GM23338 (cell line): ENCODE results near the gene NUP160. TPM values are rescaled to one million over a fixed set of nuclear protein-coding genes. Genes with fewer than 3 reads are reported as not detected.
A peak's percentile ranks its signal among the peaks of the same experiment; 100 is the strongest.

Source experiments
- ATAC-seq: fragments of 200-7000 bp; cut with Tn5 transposase; 3 replicates; pipeline ENCODE4 v1.9.1; 2020
- DNase-seq: peaks from one replicate; pipeline ENCODE4 v3.0.0-alpha.2; 2015; ENCODE audit warnings: low spot score
- H2AFZ ChIP-seq: fragments of 200-600 bp; sonication (generic); 2 replicates; pipeline ENCODE4 v1.8.0; 2016; ENCODE audit warnings: antibody characterized with exemption, mild to moderate bottlenecking, moderate library complexity
- H3F3A ChIP-seq: fragments of 200-600 bp; sonication (generic); replicated peaks from 2 replicates; pipeline ENCODE4 v1.8.0; 2017; ENCODE audit warnings: antibody characterized with exemption, mixed run types, low read depth
- H3K27ac ChIP-seq: fragments of 200-600 bp; sonication (generic); 2 replicates; pipeline ENCODE4 v1.6.1; 2016; ENCODE audit warnings: low read depth
- H3K27me3 ChIP-seq: fragments of 200-600 bp; sonication (generic); 2 replicates; pipeline ENCODE4 v1.8.0; 2016; ENCODE audit warnings: mild to moderate bottlenecking, mixed run types, moderate library complexity; ENCODE audit not compliant: insufficient read depth
- H3K36me3 ChIP-seq: fragments of 200-600 bp; sonication (generic); 2 replicates; pipeline ENCODE4 v1.8.0; 2016; ENCODE audit warnings: mild to moderate bottlenecking; ENCODE audit not compliant: insufficient read depth
- H3K4me1 ChIP-seq: fragments of 200-600 bp; sonication (generic); 2 replicates; pipeline ENCODE4 v1.8.0; 2016; ENCODE audit warnings: mild to moderate bottlenecking, moderate library complexity; ENCODE audit not compliant: insufficient read depth
- H3K4me2 ChIP-seq: fragments of 200-600 bp; sonication (generic); 2 replicates; pipeline ENCODE4 v1.7.1; 2017; ENCODE audit warnings: mixed run types
- H3K4me3 ChIP-seq: fragments of 200-600 bp; sonication (generic); 2 replicates; pipeline ENCODE4 v1.6.1; 2016; ENCODE audit warnings: mixed run types
- H3K79me2 ChIP-seq: fragments of 200-600 bp; sonication (generic); replicated peaks from 2 replicates; pipeline ENCODE4 v1.8.0; 2017; ENCODE audit warnings: mild to moderate bottlenecking; ENCODE audit not compliant: insufficient read depth
- H3K9me2 ChIP-seq: fragments of 200-600 bp; sonication (generic); 2 replicates; pipeline ENCODE4 v1.8.0; 2017; ENCODE audit not compliant: insufficient read depth
- H4K20me1 ChIP-seq: fragments of 200-600 bp; sonication (generic); replicated peaks from 2 replicates; pipeline ENCODE4 v1.8.0; 2017; ENCODE audit warnings: mild to moderate bottlenecking; ENCODE audit not compliant: insufficient read depth
- H3K27ac Mint-ChIP-seq: 2 replicates; pipeline ENCODE4 v1.8.0; 2020; ENCODE audit warnings: inconsistent platforms, mild to moderate bottlenecking, moderate library complexity, mixed read lengths
- H3K27me3 Mint-ChIP-seq: 3 replicates; pipeline ENCODE4 v1.8.0; 2022; ENCODE audit warnings: low read depth, mild to moderate bottlenecking, moderate library complexity, mixed read lengths, inconsistent platforms; ENCODE audit not compliant: insufficient read depth, poor library complexity
- H3K36me3 Mint-ChIP-seq: 3 replicates; pipeline ENCODE4 v1.8.0; 2021; ENCODE audit warnings: low read depth, mild to moderate bottlenecking, inconsistent platforms, moderate library complexity, mixed read lengths
- H3K4me1 Mint-ChIP-seq: 3 replicates; pipeline ENCODE4 v1.8.0; 2020; ENCODE audit warnings: mild to moderate bottlenecking, inconsistent platforms, mixed read lengths
- H3K4me3 Mint-ChIP-seq: 3 replicates; pipeline ENCODE4 v1.8.0; 2021; ENCODE audit warnings: moderate library complexity, mild to moderate bottlenecking, inconsistent platforms, mixed read lengths
- H3K9me3 Mint-ChIP-seq: 3 replicates; pipeline ENCODE4 v1.8.0; 2020; ENCODE audit warnings: moderate library complexity, mild to moderate bottlenecking, inconsistent platforms, mixed read lengths
- CREB1 ChIP-seq: fragments of 250-450 bp; sonication (Bioruptor Pico); IDR thresholded peaks from 2 replicates; pipeline ENCODE4 v1.5.0; 2020; ENCODE audit warnings: low read depth, mild to moderate bottlenecking, moderate library complexity
- EZH2 ChIP-seq: fragments of 200-600 bp; sonication (generic); IDR thresholded peaks from one replicate; pipeline ENCODE4 v1.8.0; 2017; ENCODE audit warnings: antibody characterized with exemption, mild to moderate bottlenecking, low read depth; ENCODE audit not compliant: unreplicated experiment
- EZH2phosphoT487 ChIP-seq: fragments of 200-600 bp; sonication (generic); IDR thresholded peaks from one replicate; pipeline ENCODE4 v1.8.1; 2018; ENCODE audit warnings: antibody characterized with exemption; ENCODE audit not compliant: unreplicated experiment
- JUNB ChIP-seq: IDR thresholded peaks from one replicate; pipeline ENCODE4 v1.6.1; 2016; ENCODE audit warnings: antibody characterized with exemption; ENCODE audit not compliant: unreplicated experiment
- NANOG ChIP-seq: IDR thresholded peaks from 2 replicates; pipeline ENCODE4 v1.6.1; 2016; ENCODE audit warnings: antibody characterized with exemption, borderline replicate concordance
- POLR2AphosphoS5 ChIP-seq: IDR thresholded peaks from 2 replicates; pipeline ENCODE4 v1.6.1; 2016; ENCODE audit warnings: antibody characterized with exemption, low read depth
- STAT1 ChIP-seq: IDR thresholded peaks from one replicate; pipeline ENCODE4 v1.6.1; 2016; ENCODE audit warnings: antibody characterized with exemption; ENCODE audit not compliant: unreplicated experiment
- ZNF114 ChIP-seq: fragments of 250-450 bp; sonication (Bioruptor Pico); IDR thresholded peaks from 2 replicates; pipeline ENCODE4 v1.5.0; 2020; ENCODE audit warnings: mild to moderate bottlenecking, moderate library complexity
- ZNF331 ChIP-seq: fragments of 250-450 bp; sonication (Bioruptor Pico); IDR thresholded peaks from 2 replicates; pipeline ENCODE4 v1.5.0; 2020; ENCODE audit warnings: low read depth, mild to moderate bottlenecking, moderate library complexity
- polyA plus RNA-seq: library from polyadenylated mRNA; unstranded; fragments of >200 nt; fragmentation: Nextera tagmentation; extraction: Ambion mirVana; gene quantifications from 2 replicates; pipeline ENCODE4 v1.2.1, GENCODE V29; 2016
- total RNA-seq: library from RNA; depleted of rRNA; stranded (reverse); fragments of >200 nt; shearing (Covaris generic); gene quantifications from 2 replicates; pipeline ENCODE4 v1.2.3, GENCODE V29; 2014
- TF ChIP-seq, protein P1 (sequence below): IDR thresholded peaks from one replicate; pipeline ENCODE4 v1.6.1; 2018; ENCODE audit warnings: antibody characterized with exemption; ENCODE audit not compliant: unreplicated experiment
- TF ChIP-seq, protein P2 (sequence below): fragments of 250-450 bp; sonication (Bioruptor Pico); IDR thresholded peaks from 2 replicates; pipeline ENCODE4 v1.5.0; 2020; ENCODE audit warnings: mild to moderate bottlenecking, moderate library complexity
- TF ChIP-seq, protein P3 (sequence below), 2 experiments: fragments of 200-600 bp in 1 of 2; sonication (generic) in 1 of 2; conservative IDR thresholded peaks; 2 replicates each; pipeline versions ENCODE4 v1.5.1 to v1.6.1; 2016 to 2017; ENCODE audit warnings: antibody characterized with exemption in 2 of 2, low read depth in 2 of 2, mild to moderate bottlenecking in 2 of 2, moderate library complexity in 1 of 2
- TF ChIP-seq, protein P4 (sequence below): IDR thresholded peaks from 2 replicates; pipeline ENCODE4 v1.6.1; 2016; ENCODE audit warnings: antibody characterized with exemption

NUP160 gene
- total and polyA plus RNA-seq, 2 experiments from 2014 or later = 41.2 to 101 TPM

DNA sequence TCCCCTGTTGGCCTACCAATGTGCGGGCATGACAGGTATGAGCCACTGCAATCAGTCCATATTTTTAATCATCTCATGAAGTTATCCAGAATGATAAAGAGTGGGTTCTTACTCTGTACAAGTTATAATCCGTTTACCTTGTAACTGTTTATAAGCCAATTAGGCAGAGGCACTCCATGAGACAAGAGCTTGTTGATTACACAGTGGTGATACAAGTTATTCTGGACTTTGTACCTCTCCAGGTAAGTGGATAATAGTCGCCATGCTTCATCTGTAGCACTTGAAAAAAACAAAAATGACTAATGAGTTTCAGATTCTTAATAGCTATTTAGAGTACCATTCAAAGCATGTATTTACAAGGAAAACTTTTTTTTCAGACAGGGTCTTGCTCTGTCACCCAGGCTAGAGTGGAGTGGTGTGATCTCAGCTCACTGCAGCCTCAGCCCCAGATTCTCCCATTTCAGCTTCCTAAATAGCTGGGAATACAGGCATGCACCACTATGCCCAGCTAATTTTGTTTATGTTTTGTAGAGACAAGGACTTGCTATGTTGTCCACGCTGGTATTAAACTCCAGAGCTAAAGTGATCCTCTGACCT, 63.3 kb downstream of the NUP160 start:
- Histone ChIP-seq H3K27ac (peak overlapping the region; percentile 47; the same call in 1 of the 2 replicates), H3K9me2 (no peaks in the 10 kb centered on the region), H3K27me3 (no peaks in the 10 kb centered on the region), H3K4me2 (no peak overlapping the region), H3F3A (no peaks in the 10 kb centered on the region; the same call in 1 of the 2 replicates), H3K4me1 (no peaks in the 10 kb centered on the region), H4K20me1 (peaks cover 3% of the 10 kb centered on the region), H3K36me3 (peaks cover 66% of the 10 kb centered on the region), H2AFZ (no peak overlapping the region), H3K79me2 (no peaks in the 10 kb centered on the region), H3K4me3 (no peak overlapping the region)
- Mint-ChIP-seq H3K4me1 (no peaks in the 10 kb centered on the region), H3K36me3 (peaks cover 80% of the 10 kb centered on the region), H3K4me3 (no peak overlapping the region), H3K27ac (no peak overlapping the region), H3K27me3 (peaks cover 2% of the 10 kb centered on the region), H3K9me3 (no peaks in the 10 kb centered on the region)
- DNase-seq = no peak
- TF ChIP-seq, protein P1, sequence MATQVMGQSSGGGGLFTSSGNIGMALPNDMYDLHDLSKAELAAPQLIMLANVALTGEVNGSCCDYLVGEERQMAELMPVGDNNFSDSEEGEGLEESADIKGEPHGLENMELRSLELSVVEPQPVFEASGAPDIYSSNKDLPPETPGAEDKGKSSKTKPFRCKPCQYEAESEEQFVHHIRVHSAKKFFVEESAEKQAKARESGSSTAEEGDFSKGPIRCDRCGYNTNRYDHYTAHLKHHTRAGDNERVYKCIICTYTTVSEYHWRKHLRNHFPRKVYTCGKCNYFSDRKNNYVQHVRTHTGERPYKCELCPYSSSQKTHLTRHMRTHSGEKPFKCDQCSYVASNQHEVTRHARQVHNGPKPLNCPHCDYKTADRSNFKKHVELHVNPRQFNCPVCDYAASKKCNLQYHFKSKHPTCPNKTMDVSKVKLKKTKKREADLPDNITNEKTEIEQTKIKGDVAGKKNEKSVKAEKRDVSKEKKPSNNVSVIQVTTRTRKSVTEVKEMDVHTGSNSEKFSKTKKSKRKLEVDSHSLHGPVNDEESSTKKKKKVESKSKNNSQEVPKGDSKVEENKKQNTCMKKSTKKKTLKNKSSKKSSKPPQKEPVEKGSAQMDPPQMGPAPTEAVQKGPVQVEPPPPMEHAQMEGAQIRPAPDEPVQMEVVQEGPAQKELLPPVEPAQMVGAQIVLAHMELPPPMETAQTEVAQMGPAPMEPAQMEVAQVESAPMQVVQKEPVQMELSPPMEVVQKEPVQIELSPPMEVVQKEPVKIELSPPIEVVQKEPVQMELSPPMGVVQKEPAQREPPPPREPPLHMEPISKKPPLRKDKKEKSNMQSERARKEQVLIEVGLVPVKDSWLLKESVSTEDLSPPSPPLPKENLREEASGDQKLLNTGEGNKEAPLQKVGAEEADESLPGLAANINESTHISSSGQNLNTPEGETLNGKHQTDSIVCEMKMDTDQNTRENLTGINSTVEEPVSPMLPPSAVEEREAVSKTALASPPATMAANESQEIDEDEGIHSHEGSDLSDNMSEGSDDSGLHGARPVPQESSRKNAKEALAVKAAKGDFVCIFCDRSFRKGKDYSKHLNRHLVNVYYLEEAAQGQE = no peak
- TF ChIP-seq CREB1 (CRISPR knock-in tag) (no peak), POLR2AphosphoS5 (no peak), NANOG (no peak), EZH2 (no peak), ZNF331 (CRISPR knock-in tag) (no peak), EZH2phosphoT487 (no peak), STAT1 (no peak), JUNB (no peak), ZNF114 (CRISPR knock-in tag) (no peak)
- TF ChIP-seq, protein P2, sequence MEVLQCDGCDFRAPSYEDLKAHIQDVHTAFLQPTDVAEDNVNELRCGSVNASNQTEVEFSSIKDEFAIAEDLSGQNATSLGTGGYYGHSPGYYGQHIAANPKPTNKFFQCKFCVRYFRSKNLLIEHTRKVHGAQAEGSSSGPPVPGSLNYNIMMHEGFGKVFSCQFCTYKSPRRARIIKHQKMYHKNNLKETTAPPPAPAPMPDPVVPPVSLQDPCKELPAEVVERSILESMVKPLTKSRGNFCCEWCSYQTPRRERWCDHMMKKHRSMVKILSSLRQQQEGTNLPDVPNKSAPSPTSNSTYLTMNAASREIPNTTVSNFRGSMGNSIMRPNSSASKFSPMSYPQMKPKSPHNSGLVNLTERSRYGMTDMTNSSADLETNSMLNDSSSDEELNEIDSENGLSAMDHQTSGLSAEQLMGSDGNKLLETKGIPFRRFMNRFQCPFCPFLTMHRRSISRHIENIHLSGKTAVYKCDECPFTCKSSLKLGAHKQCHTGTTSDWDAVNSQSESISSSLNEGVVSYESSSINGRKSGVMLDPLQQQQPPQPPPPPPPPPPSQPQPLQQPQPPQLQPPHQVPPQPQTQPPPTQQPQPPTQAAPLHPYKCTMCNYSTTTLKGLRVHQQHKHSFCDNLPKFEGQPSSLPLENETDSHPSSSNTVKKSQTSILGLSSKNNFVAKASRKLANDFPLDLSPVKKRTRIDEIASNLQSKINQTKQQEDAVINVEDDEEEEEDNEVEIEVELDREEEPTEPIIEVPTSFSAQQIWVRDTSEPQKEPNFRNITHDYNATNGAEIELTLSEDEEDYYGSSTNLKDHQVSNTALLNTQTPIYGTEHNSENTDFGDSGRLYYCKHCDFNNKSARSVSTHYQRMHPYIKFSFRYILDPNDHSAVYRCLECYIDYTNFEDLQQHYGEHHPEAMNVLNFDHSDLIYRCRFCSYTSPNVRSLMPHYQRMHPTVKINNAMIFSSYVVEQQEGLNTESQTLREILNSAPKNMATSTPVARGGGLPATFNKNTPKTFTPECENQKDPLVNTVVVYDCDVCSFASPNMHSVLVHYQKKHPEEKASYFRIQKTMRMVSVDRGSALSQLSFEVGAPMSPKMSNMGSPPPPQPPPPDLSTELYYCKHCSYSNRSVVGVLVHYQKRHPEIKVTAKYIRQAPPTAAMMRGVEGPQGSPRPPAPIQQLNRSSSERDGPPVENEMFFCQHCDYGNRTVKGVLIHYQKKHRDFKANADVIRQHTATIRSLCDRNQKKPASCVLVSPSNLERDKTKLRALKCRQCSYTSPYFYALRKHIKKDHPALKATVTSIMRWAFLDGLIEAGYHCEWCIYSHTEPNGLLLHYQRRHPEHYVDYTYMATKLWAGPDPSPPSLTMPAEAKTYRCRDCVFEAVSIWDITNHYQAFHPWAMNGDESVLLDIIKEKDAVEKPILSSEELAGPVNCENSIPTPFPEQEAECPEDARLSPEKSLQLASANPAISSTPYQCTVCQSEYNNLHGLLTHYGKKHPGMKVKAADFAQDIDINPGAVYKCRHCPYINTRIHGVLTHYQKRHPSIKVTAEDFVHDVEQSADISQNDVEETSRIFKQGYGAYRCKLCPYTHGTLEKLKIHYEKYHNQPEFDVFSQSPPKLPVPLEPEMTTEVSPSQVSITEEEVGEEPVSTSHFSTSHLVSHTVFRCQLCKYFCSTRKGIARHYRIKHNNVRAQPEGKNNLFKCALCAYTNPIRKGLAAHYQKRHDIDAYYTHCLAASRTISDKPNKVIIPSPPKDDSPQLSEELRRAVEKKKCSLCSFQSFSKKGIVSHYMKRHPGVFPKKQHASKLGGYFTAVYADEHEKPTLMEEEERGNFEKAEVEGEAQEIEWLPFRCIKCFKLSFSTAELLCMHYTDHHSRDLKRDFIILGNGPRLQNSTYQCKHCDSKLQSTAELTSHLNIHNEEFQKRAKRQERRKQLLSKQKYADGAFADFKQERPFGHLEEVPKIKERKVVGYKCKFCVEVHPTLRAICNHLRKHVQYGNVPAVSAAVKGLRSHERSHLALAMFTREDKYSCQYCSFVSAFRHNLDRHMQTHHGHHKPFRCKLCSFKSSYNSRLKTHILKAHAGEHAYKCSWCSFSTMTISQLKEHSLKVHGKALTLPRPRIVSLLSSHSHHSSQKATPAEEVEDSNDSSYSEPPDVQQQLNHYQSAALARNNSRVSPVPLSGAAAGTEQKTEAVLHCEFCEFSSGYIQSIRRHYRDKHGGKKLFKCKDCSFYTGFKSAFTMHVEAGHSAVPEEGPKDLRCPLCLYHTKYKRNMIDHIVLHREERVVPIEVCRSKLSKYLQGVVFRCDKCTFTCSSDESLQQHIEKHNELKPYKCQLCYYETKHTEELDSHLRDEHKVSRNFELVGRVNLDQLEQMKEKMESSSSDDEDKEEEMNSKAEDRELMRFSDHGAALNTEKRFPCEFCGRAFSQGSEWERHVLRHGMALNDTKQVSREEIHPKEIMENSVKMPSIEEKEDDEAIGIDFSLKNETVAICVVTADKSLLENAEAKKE (CRISPR knock-in tag) = no peak
- TF ChIP-seq, protein P3, sequence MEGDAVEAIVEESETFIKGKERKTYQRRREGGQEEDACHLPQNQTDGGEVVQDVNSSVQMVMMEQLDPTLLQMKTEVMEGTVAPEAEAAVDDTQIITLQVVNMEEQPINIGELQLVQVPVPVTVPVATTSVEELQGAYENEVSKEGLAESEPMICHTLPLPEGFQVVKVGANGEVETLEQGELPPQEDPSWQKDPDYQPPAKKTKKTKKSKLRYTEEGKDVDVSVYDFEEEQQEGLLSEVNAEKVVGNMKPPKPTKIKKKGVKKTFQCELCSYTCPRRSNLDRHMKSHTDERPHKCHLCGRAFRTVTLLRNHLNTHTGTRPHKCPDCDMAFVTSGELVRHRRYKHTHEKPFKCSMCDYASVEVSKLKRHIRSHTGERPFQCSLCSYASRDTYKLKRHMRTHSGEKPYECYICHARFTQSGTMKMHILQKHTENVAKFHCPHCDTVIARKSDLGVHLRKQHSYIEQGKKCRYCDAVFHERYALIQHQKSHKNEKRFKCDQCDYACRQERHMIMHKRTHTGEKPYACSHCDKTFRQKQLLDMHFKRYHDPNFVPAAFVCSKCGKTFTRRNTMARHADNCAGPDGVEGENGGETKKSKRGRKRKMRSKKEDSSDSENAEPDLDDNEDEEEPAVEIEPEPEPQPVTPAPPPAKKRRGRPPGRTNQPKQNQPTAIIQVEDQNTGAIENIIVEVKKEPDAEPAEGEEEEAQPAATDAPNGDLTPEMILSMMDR (conservative IDR thresholded peaks at IDR 0.05; ENCODE audit: low read depth in 2 of 2) = no peak
- TF ChIP-seq, protein P4, sequence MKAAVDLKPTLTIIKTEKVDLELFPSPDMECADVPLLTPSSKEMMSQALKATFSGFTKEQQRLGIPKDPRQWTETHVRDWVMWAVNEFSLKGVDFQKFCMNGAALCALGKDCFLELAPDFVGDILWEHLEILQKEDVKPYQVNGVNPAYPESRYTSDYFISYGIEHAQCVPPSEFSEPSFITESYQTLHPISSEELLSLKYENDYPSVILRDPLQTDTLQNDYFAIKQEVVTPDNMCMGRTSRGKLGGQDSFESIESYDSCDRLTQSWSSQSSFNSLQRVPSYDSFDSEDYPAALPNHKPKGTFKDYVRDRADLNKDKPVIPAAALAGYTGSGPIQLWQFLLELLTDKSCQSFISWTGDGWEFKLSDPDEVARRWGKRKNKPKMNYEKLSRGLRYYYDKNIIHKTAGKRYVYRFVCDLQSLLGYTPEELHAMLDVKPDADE = no peak
- ATAC-seq = no peak
